ENCODE results near the gene GSN. TPM values are rescaled to one million over a fixed set of nuclear protein-coding genes. Genes with fewer than 3 reads are reported as not detected.

Gene GSN
- polyA plus RNA-seq, 1 of the 3 experiments (the other 2 are of a cell fraction): 168 TPM

GRCh38 chr9:121260457-121261106 lies 7.4 kb upstream of the GSN start:
- ChIA-PET POLR2A (no interaction called here), CTCF (interaction anchor here (0.6 to 2.1 kb wide), 10 partner anchors 7 to 59 kb away, joined by 3 to 8 read pairs (median 4); no protein-coding TSS in a partner anchor)
- Histone ChIP-seq H3K79me2 (ENCODE audit: insufficient read depth) (no peaks in the 10 kb centered on the region), H3K4me2 (no peak overlapping the region), H3K4me3 (ENCODE audit: low read depth in 2 of 2, low read length in 1 of 2) (no peak overlapping the region), H3K27me3 (ENCODE audit: insufficient read depth) (no peaks in the 10 kb centered on the region), H3K9me3 (no peaks in the 10 kb centered on the region), H4K20me1 (ENCODE audit: insufficient read depth) (no peaks in the 10 kb centered on the region), H3K9me2 (no peaks in the 10 kb centered on the region), H2AFZ (ENCODE audit: low read depth) (no peak overlapping the region), H3K9ac (no peak overlapping the region), H3K27ac (ENCODE audit: low read depth in 2 of 2, low read length in 1 of 2) (no peak overlapping the region), H3K4me1 (ENCODE audit: control insufficient read depth in 1 of 2, insufficient read depth in 2 of 2, low read depth in 1 of 2, low read length in 1 of 2) (peaks cover 16 to 26% of the 10 kb centered on the region in 2 experiments), H3F3A (replicated peaks; ENCODE audit: insufficient read depth) (no peaks in the 10 kb centered on the region), H3K36me3 (replicated peaks in 1 of 2; ENCODE audit: control insufficient read depth in 1 of 2, insufficient read depth in 2 of 2, low read length in 1 of 2) (no peaks in the 10 kb centered on the region)
- no peak for DNase-seq
- TF ChIP-seq ELF1 (IDR thresholded peaks at IDR 0.05): no peak
- no peak for TF ChIP-seq EZH2phosphoT487 (IDR thresholded peaks at IDR 0.05; ENCODE audit: borderline replicate concordance, low read depth)
- no peak for TF ChIP-seq GABPA (IDR thresholded peaks at IDR 0.05; ENCODE audit: low read depth)
- TF ChIP-seq MXI1 (IDR thresholded peaks at IDR 0.05; ENCODE audit: low read depth, low read length): no peak
- TF ChIP-seq JUND (IDR thresholded peaks at IDR 0.05): no peak
- no peak for TF ChIP-seq CHD2 (IDR thresholded peaks at IDR 0.05; ENCODE audit: low read length, partially characterized antibody)
- no peak for TF ChIP-seq RXRA (IDR thresholded peaks at IDR 0.05; ENCODE audit: borderline replicate concordance, low read depth)
- WGBS (ENCODE audit: low lambda C conversion rate): 60% methylated on average over 6 of the region's 6 CpGs

GRCh38 chr9:121261107-121261460 lies 6.9 kb upstream of the GSN start:
- no peak overlapping the region for H3K4me3 ChIP-seq (ENCODE audit: low read depth in 2 of 2, low read length in 1 of 2)
- DNase-seq: peak; percentile 58
- H2AFZ ChIP-seq (ENCODE audit: low read depth): no peak overlapping the region
- ChIA-PET CTCF (interaction anchor here (0.6 to 2.1 kb wide), 9 partner anchors 8 to 59 kb away, joined by 3 to 8 read pairs (median 4); no protein-coding TSS in a partner anchor), POLR2A (no interaction called here)
- no peaks in the 10 kb centered on the region for H3K9me2 ChIP-seq
- H3K9me3 ChIP-seq: no peaks in the 10 kb centered on the region
- H3K4me2 ChIP-seq: no peak overlapping the region
- H4K20me1 ChIP-seq (ENCODE audit: insufficient read depth): no peaks in the 10 kb centered on the region
- no peak overlapping the region for H3K9ac ChIP-seq
- H3K4me1 ChIP-seq (ENCODE audit: control insufficient read depth in 1 of 2, insufficient read depth in 2 of 2, low read depth in 1 of 2, low read length in 1 of 2): peaks cover 16 to 26% of the 10 kb centered on the region in 2 experiments
- H3F3A ChIP-seq (replicated peaks; ENCODE audit: insufficient read depth): no peaks in the 10 kb centered on the region
- no peaks in the 10 kb centered on the region for H3K79me2 ChIP-seq (ENCODE audit: insufficient read depth)
- TF ChIP-seq RXRA (IDR thresholded peaks at IDR 0.05; ENCODE audit: borderline replicate concordance, low read depth) (no peak), TCF12 (IDR thresholded peaks at IDR 0.05) (0 out of 2 replicates have a peak, but pooled peaks have one; percentile 6)
- H3K27ac ChIP-seq (ENCODE audit: low read depth in 2 of 2, low read length in 1 of 2): no peak overlapping the region
- WGBS (ENCODE audit: low lambda C conversion rate): 22% methylated on average over 3 of the region's 4 CpGs
- H3K36me3 ChIP-seq (replicated peaks in 1 of 2; ENCODE audit: control insufficient read depth in 1 of 2, insufficient read depth in 2 of 2, low read length in 1 of 2): no peaks in the 10 kb centered on the region
- H3K27me3 ChIP-seq (ENCODE audit: insufficient read depth): no peaks in the 10 kb centered on the region

GRCh38 chr9:121261755-121262154 lies 6.2 kb upstream of the GSN start:
- Histone ChIP-seq H3K9ac (no peak overlapping the region), H3K9me2 (no peaks in the 10 kb centered on the region), H3K27ac (ENCODE audit: low read depth in 2 of 2, low read length in 1 of 2) (no peak overlapping the region), H3K4me1 (ENCODE audit: control insufficient read depth in 1 of 2, insufficient read depth in 2 of 2, low read depth in 1 of 2, low read length in 1 of 2) (peaks cover 16 to 26% of the 10 kb centered on the region in 2 experiments), H3K9me3 (no peaks in the 10 kb centered on the region), H3K27me3 (ENCODE audit: insufficient read depth) (no peaks in the 10 kb centered on the region), H3K36me3 (replicated peaks in 1 of 2; ENCODE audit: control insufficient read depth in 1 of 2, insufficient read depth in 2 of 2, low read length in 1 of 2) (no peaks in the 10 kb centered on the region), H3F3A (replicated peaks; ENCODE audit: insufficient read depth) (no peaks in the 10 kb centered on the region), H2AFZ (ENCODE audit: low read depth) (no peak overlapping the region), H3K4me2 (no peak overlapping the region), H4K20me1 (ENCODE audit: insufficient read depth) (no peaks in the 10 kb centered on the region), H3K79me2 (ENCODE audit: insufficient read depth) (no peaks in the 10 kb centered on the region), H3K4me3 (ENCODE audit: low read depth in 2 of 2, low read length in 1 of 2) (no peak overlapping the region)
- CTCF ChIA-PET: interaction anchor here (0.9 to 2.1 kb wide), 11 partner anchors 9 to 150 kb away, joined by 3 to 8 read pairs (median 4); no protein-coding TSS in a partner anchor
- 82% methylated on average over 1 of the region's 1 CpG for WGBS (ENCODE audit: low lambda C conversion rate)
- POLR2A ChIA-PET: no interaction called here
- no peak for DNase-seq
- no peak for TF ChIP-seq CHD2 (IDR thresholded peaks at IDR 0.05; ENCODE audit: low read length, partially characterized antibody)
- no peak for TF ChIP-seq ZBTB33 (IDR thresholded peaks at IDR 0.05; ENCODE audit: borderline replicate concordance, low read depth)
